Measurements from ENCODE around the gene LILRB1. TPM values are rescaled to one million over a fixed set of nuclear protein-coding genes. Genes with fewer than 3 reads are reported as not detected.

Gene LILRB1
- total RNA-seq = not detected

GRCh38 chr19:54630262-54630661 is at the start of gene LILRB1:
TSS of gene LILRB1 (plus strand) at chr19:54630484. CDS start at chr19:54631074, 590 bp downstream.

DNA sequence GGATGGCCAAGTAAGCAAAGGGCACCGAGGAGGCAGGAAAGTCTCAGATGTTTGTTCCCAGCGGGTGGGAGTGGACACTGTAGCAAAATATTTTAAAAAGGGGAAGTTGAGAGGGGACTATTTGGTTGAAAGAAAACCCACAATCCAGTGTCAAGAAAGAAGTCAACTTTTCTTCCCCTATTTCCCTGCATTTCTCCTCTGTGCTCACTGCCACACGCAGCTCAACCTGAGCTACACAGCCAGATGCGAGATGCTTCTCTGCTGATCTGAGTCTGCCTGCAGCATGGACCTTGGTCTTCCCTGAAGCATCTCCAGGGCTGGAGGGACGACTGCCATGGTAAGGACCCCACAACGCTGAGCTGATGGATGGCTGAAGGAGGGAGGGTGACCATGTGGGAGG is 36.8 kb upstream of the LILRB1 start, which contains the start of gene LILRA1:
LILRA1 (plus strand) TSS at position 188 of the 400 bp plus-strand sequence. CDS start 613 bp downstream, outside the sequence.

GRCh38 chr19:54662730-54663129 is 32.4 kb downstream of the LILRB1 start, which contains the start of gene LILRB4:
TSS of gene LILRB4 (plus strand) at chr19:54662985. CDS start at chr19:54663034, 49 bp downstream.

Small RNA genes lying within 50 kb of the gene (small RNA-seq; reads per million reads assigned to genes)
- 0 reads per million in 2 donors for gene AC245036.3
- gene MIR8061 = 0 reads per million in 2 donors

Other genes with a start within 250 kb of the LILRB1 start
- not detected for gene TTYH1, start 215.0 kb upstream of the LILRB1 start, total RNA-seq
- gene LENG8, start 181.3 kb upstream of the LILRB1 start, total RNA-seq = 10 to 100 TPM; 46.3 to 55.1 TPM
- gene LENG9, start 166.7 kb upstream of the LILRB1 start, total RNA-seq = 10 to 100 TPM; 10.7 to 16.5 TPM
- gene CDC42EP5, start 157.2 kb upstream of the LILRB1 start, total RNA-seq = 1 to 10 TPM; 4.7 to 8.6 TPM
- not detected for gene LAIR2, start 127.7 kb upstream of the LILRB1 start, total RNA-seq
- not detected for gene LILRA2, start 56.7 kb upstream of the LILRB1 start, total RNA-seq
- gene LILRA1, start 36.9 kb upstream of the LILRB1 start, total RNA-seq = not detected
- gene LILRB4, start 32.5 kb downstream of the LILRB1 start, total RNA-seq = not detected
- gene KIR3DL3, start 94.0 kb downstream of the LILRB1 start, total RNA-seq = not detected
- gene KIR2DL3, start 108.0 kb downstream of the LILRB1 start, total RNA-seq = not detected
- gene KIR2DL1, start 139.3 kb downstream of the LILRB1 start, total RNA-seq = not detected
- gene KIR2DL4, start 173.1 kb downstream of the LILRB1 start, total RNA-seq = not detected
- gene KIR3DL1, start 186.0 kb downstream of the LILRB1 start, total RNA-seq = not detected
- not detected for gene KIR2DS4, start 202.2 kb downstream of the LILRB1 start, total RNA-seq
- not detected for gene KIR3DL2, start 220.0 kb downstream of the LILRB1 start, total RNA-seq
- gene FCAR, start 243.8 kb downstream of the LILRB1 start, total RNA-seq = not detected

Measured in melanocyte of skin (primary cell).